ENCODE data around the gene NPFF. TPM values are rescaled to one million over a fixed set of nuclear protein-coding genes. Genes with fewer than 3 reads are reported as not detected.

NPFF gene
- total RNA-seq, 3 donors from 2014 or later: 0.98 TPM; not detected in 2

GRCh38 chr12:53489242-53489864 lies 17.9 kb downstream of the NPFF start:
- Histone ChIP-seq H3K4me1 (peaks cover 0 to 8% of the 10 kb centered on the region in 2 donors), H3K36me3 (no peaks in the 10 kb centered on the region), H3K9me3 (no peaks in the 10 kb centered on the region), H3K27ac (no peak overlapping the region), H3K4me3 (no peak overlapping the region), H3K27me3 (no peaks in the 10 kb centered on the region)
- intact Hi-C loops (cut with DNase I; ENCODE audit: low total_unique reads): no loop called here
- no peak for DNase-seq (ENCODE audit: low spot score in 2 of 2)
- no peak for TF ChIP-seq POLR2AphosphoS5 (IDR thresholded peaks at IDR 0.05)
- no peak for TF ChIP-seq POLR2A (IDR thresholded peaks at IDR 0.05)
- TF ChIP-seq, protein P1, sequence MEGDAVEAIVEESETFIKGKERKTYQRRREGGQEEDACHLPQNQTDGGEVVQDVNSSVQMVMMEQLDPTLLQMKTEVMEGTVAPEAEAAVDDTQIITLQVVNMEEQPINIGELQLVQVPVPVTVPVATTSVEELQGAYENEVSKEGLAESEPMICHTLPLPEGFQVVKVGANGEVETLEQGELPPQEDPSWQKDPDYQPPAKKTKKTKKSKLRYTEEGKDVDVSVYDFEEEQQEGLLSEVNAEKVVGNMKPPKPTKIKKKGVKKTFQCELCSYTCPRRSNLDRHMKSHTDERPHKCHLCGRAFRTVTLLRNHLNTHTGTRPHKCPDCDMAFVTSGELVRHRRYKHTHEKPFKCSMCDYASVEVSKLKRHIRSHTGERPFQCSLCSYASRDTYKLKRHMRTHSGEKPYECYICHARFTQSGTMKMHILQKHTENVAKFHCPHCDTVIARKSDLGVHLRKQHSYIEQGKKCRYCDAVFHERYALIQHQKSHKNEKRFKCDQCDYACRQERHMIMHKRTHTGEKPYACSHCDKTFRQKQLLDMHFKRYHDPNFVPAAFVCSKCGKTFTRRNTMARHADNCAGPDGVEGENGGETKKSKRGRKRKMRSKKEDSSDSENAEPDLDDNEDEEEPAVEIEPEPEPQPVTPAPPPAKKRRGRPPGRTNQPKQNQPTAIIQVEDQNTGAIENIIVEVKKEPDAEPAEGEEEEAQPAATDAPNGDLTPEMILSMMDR (IDR thresholded peaks at IDR 0.05): no peak

GRCh38 chr12:53486736-53487487 lies 20.4 kb downstream of the NPFF start:
- no peak for DNase-seq (ENCODE audit: low spot score in 2 of 2)
- Histone ChIP-seq H3K27ac (no peak overlapping the region), H3K4me1 (no peaks in the 10 kb centered on the region), H3K9me3 (no peaks in the 10 kb centered on the region), H3K36me3 (no peaks in the 10 kb centered on the region), H3K4me3 (no peak overlapping the region), H3K27me3 (no peaks in the 10 kb centered on the region)
- intact Hi-C loops (cut with DNase I; ENCODE audit: low total_unique reads): no loop called here
- TF ChIP-seq, protein P1 (IDR thresholded peaks at IDR 0.05): no peak
- no peak for TF ChIP-seq POLR2A (IDR thresholded peaks at IDR 0.05)

DNA sequence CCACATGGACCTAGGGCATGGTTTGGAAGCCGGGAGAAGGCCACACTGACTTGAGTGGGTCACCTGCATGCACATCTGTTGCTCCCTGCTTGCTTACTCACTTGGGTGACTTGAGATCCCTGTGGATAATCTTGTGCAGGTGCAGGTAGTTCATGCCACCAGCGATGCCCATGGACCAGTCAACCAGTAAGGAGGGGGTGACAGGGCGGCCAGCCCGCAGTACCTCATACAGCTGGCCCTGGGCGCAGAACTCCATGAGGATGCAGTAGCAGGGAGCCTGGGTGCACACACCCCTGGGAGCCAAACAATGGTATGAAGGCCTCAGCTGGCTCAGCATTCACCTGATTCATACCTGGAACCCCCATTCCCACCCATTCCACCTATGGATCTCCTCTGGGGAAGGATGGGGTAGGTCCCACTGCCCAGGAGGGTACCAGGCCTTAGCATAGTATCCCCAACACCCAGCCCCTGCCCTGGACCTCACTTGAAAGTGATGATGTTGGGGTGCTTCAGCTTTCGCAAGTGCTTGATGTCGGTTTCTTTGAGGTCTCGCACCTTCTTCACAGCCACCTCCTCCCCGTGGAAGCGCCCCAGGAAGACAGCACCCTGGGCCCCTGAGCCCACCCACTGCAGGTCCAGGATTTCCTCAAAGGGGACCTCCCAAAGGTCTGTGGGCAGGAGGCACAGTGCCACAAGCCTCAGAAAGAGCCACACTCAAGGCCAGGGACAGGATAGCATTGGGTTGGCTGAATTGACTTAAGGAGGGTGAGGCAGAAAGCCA lies 21.1 kb downstream of the NPFF start:
- Histone ChIP-seq H3K4me1 (no peaks in the 10 kb centered on the region), H3K27ac (no peak overlapping the region), H3K9me3 (no peaks in the 10 kb centered on the region), H3K27me3 (no peaks in the 10 kb centered on the region), H3K4me3 (no peak overlapping the region), H3K36me3 (no peaks in the 10 kb centered on the region)
- TF ChIP-seq, protein P1 (IDR thresholded peaks at IDR 0.05): no peak
- no peak for TF ChIP-seq POLR2A (IDR thresholded peaks at IDR 0.05)
- TF ChIP-seq POLR2AphosphoS5 (IDR thresholded peaks at IDR 0.05): no peak
- DNase-seq (ENCODE audit: low spot score in 2 of 2): no peak
- intact Hi-C loops (cut with DNase I; ENCODE audit: low total_unique reads): no loop called here

DNA sequence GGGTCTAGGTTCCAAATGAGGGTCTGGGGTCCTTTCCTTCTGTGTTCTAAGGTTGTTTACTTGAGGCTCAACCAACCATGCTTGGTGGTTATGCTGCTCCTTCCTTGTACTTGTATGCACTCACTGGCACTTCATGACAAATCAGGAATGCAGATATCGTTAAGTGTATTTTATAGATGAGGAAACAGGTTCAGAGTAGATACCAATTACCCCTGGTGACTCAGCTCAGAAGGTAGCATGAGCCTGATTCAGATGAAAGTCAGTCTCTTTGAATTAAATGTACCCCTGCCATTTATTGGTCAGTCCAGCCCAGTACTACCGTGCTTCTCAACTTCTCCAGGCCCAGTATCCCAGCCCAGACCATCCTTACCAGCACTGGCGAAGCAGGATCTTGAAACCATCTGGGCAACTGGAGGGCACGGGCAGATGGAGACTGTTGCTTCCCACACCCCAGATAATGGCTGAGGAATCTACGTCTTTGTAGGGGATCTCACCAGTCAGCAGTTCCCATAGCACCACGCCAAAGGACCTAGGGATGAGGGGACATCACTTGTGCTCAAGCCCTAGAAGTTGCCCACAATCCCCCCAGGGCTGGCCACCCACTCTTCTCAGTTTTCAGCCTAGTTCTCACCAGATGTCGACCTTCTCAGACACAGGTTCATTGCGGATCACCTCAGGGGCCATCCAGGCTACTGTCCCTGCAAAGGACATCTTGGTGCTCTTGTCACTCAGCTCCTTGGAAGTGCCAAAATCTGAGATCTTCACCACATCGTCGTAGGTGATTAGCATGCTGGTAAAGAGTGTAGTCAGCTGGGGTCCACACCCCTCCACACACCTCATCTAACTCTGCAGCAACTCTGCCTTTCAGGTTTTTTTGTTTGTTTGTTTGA lies 22.4 kb downstream of the NPFF start:
- no peak overlapping the region for H3K4me3 ChIP-seq
- H3K9me3 ChIP-seq: no peaks in the 10 kb centered on the region
- no peaks in the 10 kb centered on the region for H3K4me1 ChIP-seq
- no peak overlapping the region for H3K27ac ChIP-seq
- H3K27me3 ChIP-seq: no peaks in the 10 kb centered on the region
- no peaks in the 10 kb centered on the region for H3K36me3 ChIP-seq
- DNase-seq (ENCODE audit: low spot score in 2 of 2): no peak
- TF ChIP-seq POLR2A (IDR thresholded peaks at IDR 0.05) (no peak), POLR2AphosphoS5 (IDR thresholded peaks at IDR 0.05) (no peak)
- TF ChIP-seq, protein P1 (IDR thresholded peaks at IDR 0.05): no peak
- intact Hi-C loops (cut with DNase I; ENCODE audit: low total_unique reads): loop anchor here (1.0 kb wide), 1 partner anchor 16 kb away; no protein-coding TSS in a partner anchor
